Transverse colon (tissue), 4 donors: ENCODE measurements around the gene MAGI1. TPM values are rescaled to one million over a fixed set of nuclear protein-coding genes. Genes with fewer than 3 reads are reported as not detected.

ENCODE experiments used
- DNase-seq: peaks from one replicate; pipeline ENCODE4 v3.0.0-alpha.2; 2019
- H3K27ac ChIP-seq, 4 donors: fragments of 200-600 bp; sonication (generic); 2 replicates each; pipeline ENCODE4 v1.5.1; 2016 to 2018; ENCODE audit warnings: inconsistent platforms in 4 of 4
- H3K27me3 ChIP-seq: fragments of 200-600 bp; sonication (generic); 2 replicates; pipeline ENCODE4 v1.5.1; 2017; ENCODE audit warnings: inconsistent platforms
- H3K36me3 ChIP-seq, 4 donors: fragments of 200-600 bp; sonication (generic); 2 replicates each; pipeline ENCODE4 v1.5.1; 2017 to 2019; ENCODE audit warnings: inconsistent platforms in 4 of 4
- H3K4me1 ChIP-seq, 4 donors: fragments of 200-600 bp; sonication (generic); 2 replicates each; pipeline ENCODE4 v1.5.1; 2017 to 2020; ENCODE audit warnings: inconsistent platforms in 4 of 4
- H3K4me3 ChIP-seq, 4 donors: fragments of 200-600 bp; sonication (generic); 1 replicate in 1 of 4; 2 replicates in 3 of 4; pipeline versions ENCODE4 v1.5.1 to v1.6.1; 2017 to 2019; ENCODE audit warnings: inconsistent platforms in 4 of 4
- H3K9me3 ChIP-seq, 2 donors: fragments of 200-600 bp; sonication (generic); 2 replicates each; pipeline ENCODE4 v1.5.1; 2017 to 2019; ENCODE audit warnings: inconsistent platforms in 2 of 2
- CTCF ChIP-seq, 5 experiments: fragments of 200-600 bp in 3 of 5; fragments of 450-650 bp in 2 of 5; sonication (generic) in 3 of 5; IDR thresholded peaks; 1 replicate in 2 of 5; 2 replicates in 3 of 5; pipeline ENCODE4 v1.5.1; 2016 to 2017; ENCODE audit warnings: antibody characterized with exemption in 5 of 5, inconsistent platforms in 3 of 5, mild to moderate bottlenecking in 2 of 5, moderate library complexity in 1 of 5
- EP300 ChIP-seq: sonication (generic); formaldehyde crosslinking; IDR thresholded peaks from one replicate; pipeline ENCODE4 v1.6.1; 2017; ENCODE audit warnings: antibody characterized with exemption, low read depth
- POLR2A ChIP-seq: fragments of 450-650 bp; IDR thresholded peaks from one replicate; pipeline ENCODE4 v1.6.1; 2016; ENCODE audit warnings: antibody characterized with exemption, mild to moderate bottlenecking, moderate library complexity
- POLR2AphosphoS5 ChIP-seq, 3 donors: sonication (generic); formaldehyde crosslinking; IDR thresholded peaks; one replicate each; pipeline ENCODE4 v1.6.1; 2016; ENCODE audit warnings: antibody characterized with exemption in 3 of 3
- WGBS, 2 donors: methylation state at CpG; one replicate each; pipeline ENCODE4 v1.1.5; 2018; ENCODE audit warnings: low coverage in 1 of 2; 5-methylcytosine and 5-hydroxymethylcytosine counted together
- in situ Hi-C, 4 donors: fragments of 200-750 bp; cut with MboI; loops; one replicate each; pipeline versions ENCODE4 v1.15.0 to v1.15.1; 2017; ENCODE audit warnings: low sequenced_read_pairs in 3 of 4, low pct_ligation_motif_present in 1 of 4, low pct_unique_long_range_greater_than_20kb in 1 of 4
- intact Hi-C: fragments of 100-400 bp; cut with DNase I; formaldehyde crosslinking; loops from one replicate; pipeline ENCODE4 v1.15.1; 2023; ENCODE audit warnings: low total_unique reads
- total RNA-seq, 4 donors: library from RNA; depleted of rRNA; stranded (reverse); fragments of >200 nt; gene quantifications; one replicate each; pipeline ENCODE4 v1.1.0, GENCODE V29; 2016

The MAGI1 gene
- total RNA-seq, 4 donors from 2014 or later = 50.8 to 190 (median 67.4) TPM

GRCh38 chr3:65890328-65890727, 148.4 kb downstream of the MAGI1 start:
- Histone ChIP-seq H3K4me1 (no peaks in the 10 kb centered on the region), H3K27ac (no peak overlapping the region), H3K4me3 (no peak overlapping the region), H3K27me3 (no peaks in the 10 kb centered on the region), H3K36me3 (no peaks in the 10 kb centered on the region), H3K9me3 (no peaks in the 10 kb centered on the region)
- intact Hi-C loops (no loop called here), in situ Hi-C loops (no loop called here)
- no peak for TF ChIP-seq POLR2AphosphoS5 (IDR thresholded peaks at IDR 0.05)
- no peak for TF ChIP-seq EP300
- TF ChIP-seq CTCF (IDR thresholded peaks at IDR 0.05) = no peak
- no peak for TF ChIP-seq POLR2A
- WGBS, 2 donors = 80 to 89% methylated on average over 2 to 6 of the region's 6 CpGs
- no peak for DNase-seq

- no peaks in the 10 kb centered on the region for H3K9me3 ChIP-seq
- DNase-seq = no peak
- no peaks in the 10 kb centered on the region for H3K27me3 ChIP-seq
- 98% methylated on average over 3 of the region's 3 CpGs; no CpG with 5 or more reads in 1 of the 2 donors for WGBS, 2 donors
- H3K36me3 ChIP-seq = no peaks in the 10 kb centered on the region
- H3K4me3 ChIP-seq = no peak overlapping the region
- no peaks in the 10 kb centered on the region for H3K4me1 ChIP-seq
- in situ Hi-C loops = no loop called here
- H3K27ac ChIP-seq = peak overlapping the region in 1 of 4 donors; percentile 61
- no peak for TF ChIP-seq EP300
- no peak for TF ChIP-seq POLR2A
- no peak for TF ChIP-seq POLR2AphosphoS5 (IDR thresholded peaks at IDR 0.05)
- no peak for TF ChIP-seq CTCF (IDR thresholded peaks at IDR 0.05)
- intact Hi-C loops = no loop called here
Observed at GRCh38 chr3:65889707-65890099, 149.0 kb downstream of the MAGI1 start.

- H3K4me1 ChIP-seq = peaks cover 0 to 5% (median 0%) of the 10 kb centered on the region in 4 donors
- in situ Hi-C loops (no loop called here), intact Hi-C loops (no loop called here)
- no peak overlapping the region for H3K4me3 ChIP-seq
- 67 to 68% methylated on average over 4 of the region's 4 CpGs for WGBS, 2 donors
- DNase-seq = no peak
- H3K27me3 ChIP-seq = no peaks in the 10 kb centered on the region
- H3K27ac ChIP-seq = peak overlapping the region in 3 of 4 donors; percentile 11 to 61 (median 34)
- no peaks in the 10 kb centered on the region for H3K9me3 ChIP-seq
- TF ChIP-seq POLR2AphosphoS5 (IDR thresholded peaks at IDR 0.05) = peak in 1 of 3 donors; percentile 6
- no peak for TF ChIP-seq POLR2A
- no peaks in the 10 kb centered on the region for H3K36me3 ChIP-seq
Observed at GRCh38 chr3:65888980-65889706, 149.6 kb downstream of the MAGI1 start.

- no peaks in the 10 kb centered on the region for H3K36me3 ChIP-seq
- WGBS, 2 donors = 75 to 91% methylated on average over 1 of the region's 1 CpG
- no peak for DNase-seq
- peaks cover 3 to 15% (median 6%) of the 10 kb centered on the region in 4 donors for H3K4me1 ChIP-seq
- H3K4me3 ChIP-seq = no peak overlapping the region
- H3K9me3 ChIP-seq = no peaks in the 10 kb centered on the region
- in situ Hi-C loops (no loop called here), intact Hi-C loops (no loop called here)
- TF ChIP-seq POLR2A (no peak), CTCF (IDR thresholded peaks at IDR 0.05) (no peak), POLR2AphosphoS5 (IDR thresholded peaks at IDR 0.05) (no peak), EP300 (no peak)
- peak overlapping the region in 1 of 4 donors; percentile 61 for H3K27ac ChIP-seq
- no peaks in the 10 kb centered on the region for H3K27me3 ChIP-seq
Observed at GRCh38 chr3:65888196-65888595, 150.5 kb downstream of the MAGI1 start.
